GM19193 (cell line): ENCODE measurements around the gene NEUROD2.

Experiments
- POLR2A ChIP-seq: IDR thresholded peaks from 4 replicates; pipeline ENCODE4 v1.6.1; 2011; ENCODE audit not compliant: insufficient read depth, insufficient read length; ENCODE audit errors: extremely low read depth

NEUROD2 gene

DNA sequence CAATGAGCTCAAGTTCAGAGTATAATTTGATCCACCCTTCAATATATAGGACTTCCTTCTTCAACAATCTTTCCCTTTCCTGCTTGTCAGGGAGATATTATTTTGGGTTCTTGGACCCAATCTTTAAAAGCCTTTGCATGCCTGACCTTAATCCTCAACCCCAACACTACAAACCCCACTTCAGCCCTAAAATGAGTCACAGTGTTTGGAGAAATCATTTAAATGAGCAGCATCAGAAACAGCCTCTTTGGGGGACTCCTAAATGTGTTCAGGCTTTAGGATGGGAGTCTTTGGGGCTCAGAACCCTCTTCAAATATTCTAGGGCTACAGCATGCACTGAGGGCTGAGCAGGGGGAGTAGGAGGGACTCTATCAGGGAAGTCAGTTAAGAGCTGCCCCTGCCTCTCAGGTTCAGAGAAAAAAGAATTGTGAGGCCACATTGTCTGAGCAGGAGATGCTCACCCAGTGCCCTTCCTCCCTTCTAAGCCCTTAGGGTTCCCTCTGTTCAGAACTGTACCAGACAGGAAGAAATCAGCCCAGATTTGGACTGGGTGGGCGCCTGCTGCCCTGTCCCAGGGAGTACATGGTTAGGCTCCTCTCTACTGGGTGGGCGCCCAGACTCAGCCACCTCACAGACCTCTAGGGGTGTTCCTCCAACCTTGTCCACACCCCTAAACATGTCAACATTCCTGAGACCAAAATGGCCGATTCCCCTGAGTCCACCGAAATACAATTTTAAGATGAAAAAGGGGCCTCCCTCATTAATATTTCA, 5.0 kb downstream of the NEUROD2 start:
- TF ChIP-seq POLR2A = no peak

- TF ChIP-seq POLR2A = no peak
Measured at GRCh38 chr17:39601758-39602532, 5.8 kb downstream of the NEUROD2 start.

DNA sequence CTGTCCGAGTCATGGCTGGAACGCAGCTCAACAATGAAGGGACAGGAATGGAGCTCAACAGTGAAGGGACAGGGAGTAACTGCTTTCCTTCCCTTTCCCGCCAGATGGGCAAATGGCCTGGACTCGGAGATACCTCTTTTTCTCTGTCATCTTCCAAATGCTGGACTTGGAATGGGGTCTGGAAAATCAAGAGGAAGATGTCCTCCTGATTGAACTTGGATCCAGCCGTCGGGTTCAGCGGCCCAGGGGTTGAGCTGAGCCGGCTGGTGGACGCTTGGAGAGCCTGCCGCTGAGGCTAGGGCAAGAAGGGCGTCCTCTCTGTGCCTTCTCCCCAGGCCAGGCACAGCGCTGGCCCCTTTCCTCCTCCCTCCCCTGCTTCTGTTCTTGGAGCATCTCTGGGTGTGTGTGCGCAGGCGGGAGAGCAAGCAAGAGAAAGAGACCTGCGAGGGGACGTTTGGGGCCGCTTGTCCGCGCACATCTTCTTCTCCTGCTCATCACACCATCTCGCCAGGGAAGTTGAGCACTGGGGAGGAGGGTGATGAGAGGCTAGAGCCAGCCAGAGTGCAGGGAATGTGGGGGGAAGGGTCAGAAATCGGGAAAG, 6.6 kb downstream of the NEUROD2 start:
- no peak for TF ChIP-seq POLR2A

DNA sequence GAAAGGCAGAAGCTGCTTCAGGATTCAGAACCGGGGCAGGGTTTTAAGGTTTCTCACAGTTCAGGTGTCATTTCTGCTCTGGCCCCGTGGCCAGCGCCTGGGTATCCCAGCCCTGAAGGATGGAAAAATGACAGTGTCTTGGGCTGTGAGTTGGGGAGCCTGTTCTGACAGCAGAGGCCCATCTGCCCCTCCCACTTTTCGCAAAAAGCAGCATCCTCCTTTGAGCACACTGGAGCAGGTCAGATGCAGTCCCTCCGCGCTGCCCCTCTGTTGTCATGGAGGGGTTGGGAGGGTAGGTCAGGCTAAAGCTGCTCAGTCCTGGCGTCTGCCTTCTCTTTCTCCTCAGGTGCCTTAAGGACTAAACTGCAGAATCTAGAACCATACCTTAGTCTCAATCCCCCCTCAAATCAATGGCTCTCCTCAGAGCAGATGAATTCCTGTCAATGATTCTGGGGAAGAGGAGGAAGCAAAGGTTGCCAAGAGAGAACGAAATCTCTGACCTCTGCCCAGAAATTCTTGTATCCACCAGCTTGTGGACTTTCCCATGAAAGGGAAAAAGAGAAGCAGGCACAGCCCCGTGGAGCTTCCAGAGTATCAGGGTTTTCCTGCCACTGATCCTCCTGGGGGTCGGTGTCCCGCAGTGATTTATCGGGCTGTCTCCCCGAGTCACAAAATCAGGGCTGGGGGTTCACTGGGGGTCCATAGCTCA, 7.3 kb downstream of the NEUROD2 start:
- TF ChIP-seq POLR2A = no peak

DNA sequence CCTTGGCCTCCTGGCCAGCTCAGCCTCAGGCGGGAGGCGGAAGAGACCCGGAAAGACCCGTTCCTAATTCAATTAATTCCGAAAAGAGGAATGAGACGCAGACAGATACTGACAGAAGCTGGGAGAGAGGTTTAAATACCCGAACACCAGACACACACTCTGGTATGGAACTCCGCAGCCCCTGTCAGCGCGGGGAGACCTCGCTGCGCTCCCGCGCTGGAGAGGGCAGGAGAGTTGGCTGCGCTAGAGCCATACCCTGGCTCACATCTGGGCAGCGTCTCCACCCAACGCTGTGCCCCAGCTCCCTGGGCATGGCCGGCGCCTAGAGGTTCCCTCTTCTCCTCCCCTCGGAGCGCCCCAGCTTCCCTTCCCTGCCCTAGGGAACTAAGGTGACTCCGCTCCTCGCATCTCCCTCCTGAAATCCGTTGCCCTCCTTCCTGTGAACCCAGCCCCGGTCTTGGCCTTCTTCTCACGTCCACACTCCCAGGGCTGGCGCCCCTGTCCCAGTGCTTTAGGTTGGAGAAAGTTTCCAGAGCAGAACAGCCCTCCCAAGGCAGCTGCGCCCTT, 8.0 kb downstream of the NEUROD2 start:
- TF ChIP-seq POLR2A = no peak

DNA sequence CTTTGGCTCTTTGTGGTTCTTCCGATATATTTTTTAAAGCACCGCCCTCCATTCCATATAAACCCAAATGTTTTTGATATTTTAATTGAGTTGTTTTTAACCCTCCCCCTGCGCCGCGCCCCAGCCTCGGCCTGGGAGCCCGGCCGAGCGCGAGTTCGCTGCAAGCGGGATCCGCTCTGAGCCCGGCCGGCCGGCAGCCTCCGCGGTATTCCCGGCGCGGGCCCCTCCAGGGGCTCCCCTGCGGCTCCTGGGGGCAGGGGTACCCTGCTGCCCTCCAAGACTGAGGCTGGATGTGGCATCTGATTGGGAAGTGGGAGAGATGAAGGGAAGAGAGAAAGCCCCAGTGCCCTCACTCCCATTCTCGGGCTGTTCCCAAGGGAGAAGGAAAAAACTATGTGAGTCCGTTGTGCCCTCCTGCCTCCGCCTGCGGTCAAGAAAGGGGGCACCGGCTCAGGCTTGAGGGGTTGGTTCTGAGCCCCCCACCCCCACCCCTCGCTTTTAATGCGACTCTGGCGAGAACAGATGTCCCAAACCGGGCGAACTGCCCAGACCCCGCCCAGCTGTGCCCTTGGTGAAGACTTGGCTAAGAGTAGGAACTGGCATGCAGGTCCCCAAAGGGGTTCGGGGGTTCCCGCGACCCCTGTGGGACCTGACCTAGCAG, 8.6 kb downstream of the NEUROD2 start:
- no peak for TF ChIP-seq POLR2A

- no peak for TF ChIP-seq POLR2A
Measured at GRCh38 chr17:39598630-39599003, 9.1 kb downstream of the NEUROD2 start.

- no peak for TF ChIP-seq POLR2A
Measured at GRCh38 chr17:39598047-39598481, 9.7 kb downstream of the NEUROD2 start.

DNA sequence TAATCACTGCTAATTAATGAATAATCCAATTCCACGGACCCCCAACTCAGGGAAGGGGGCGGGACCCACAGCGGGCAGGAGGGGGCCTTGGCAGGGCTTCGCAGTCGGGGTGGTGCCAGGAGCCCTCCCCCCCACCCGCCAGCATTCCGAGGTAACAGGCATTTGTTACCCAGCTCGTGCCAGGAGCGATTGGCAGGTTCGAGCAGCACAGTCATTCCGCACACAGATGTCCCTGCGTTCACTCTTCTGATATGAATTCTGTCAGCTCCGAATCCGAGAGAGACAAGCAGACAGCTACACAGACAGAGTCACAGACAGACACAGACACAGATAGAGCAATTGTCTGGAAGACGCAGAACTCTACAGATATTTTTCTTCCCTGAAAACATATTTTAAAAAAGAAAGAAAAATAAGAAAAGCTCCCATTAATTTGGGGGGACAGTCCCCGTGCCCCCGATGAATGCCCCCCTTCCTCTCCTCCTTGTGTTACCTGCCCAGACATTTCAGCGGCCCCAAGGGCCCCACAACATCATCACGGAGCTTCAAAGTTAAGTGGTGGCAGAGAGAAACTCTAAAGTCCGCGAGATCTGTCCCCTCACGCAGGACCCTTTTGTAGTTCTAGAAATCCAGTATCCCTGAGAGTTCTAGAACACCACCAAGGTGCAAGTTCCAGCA, 10.2 kb downstream of the NEUROD2 start:
- TF ChIP-seq POLR2A = no peak

GRCh38 chr17:39596543-39597267, 11.0 kb downstream of the NEUROD2 start:
- no peak for TF ChIP-seq POLR2A

GRCh38 chr17:39595928-39596510, 11.7 kb downstream of the NEUROD2 start:
- no peak for TF ChIP-seq POLR2A

- TF ChIP-seq POLR2A = no peak
Measured at GRCh38 chr17:39595294-39595693, 12.4 kb downstream of the NEUROD2 start.

DNA sequence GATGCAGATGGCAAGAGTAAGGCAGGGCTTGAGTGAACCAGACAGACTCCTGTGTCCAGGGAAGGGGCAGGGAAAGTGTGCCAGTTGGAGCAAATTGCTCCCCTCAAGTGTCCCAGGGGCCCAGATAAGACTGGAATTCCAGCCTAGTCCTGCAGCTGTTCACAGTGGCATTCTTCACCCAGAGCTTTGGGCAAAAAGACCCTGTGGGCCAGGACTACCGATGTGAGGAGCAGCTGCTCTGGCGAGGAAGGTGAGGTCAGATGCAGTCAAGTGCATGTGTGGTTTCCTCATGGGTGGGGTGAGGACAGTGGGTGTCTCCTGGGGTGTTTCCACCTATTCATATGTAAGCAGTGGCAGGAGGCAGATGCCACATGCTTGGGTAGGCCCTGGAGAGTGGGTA, 14.3 kb downstream of the NEUROD2 start:
- no peak for TF ChIP-seq POLR2A
